ENCODE data around the gene ACTA2.

ACTA2 gene

GRCh38 chr10:88922041-88922440 is 30.5 kb downstream of the ACTA2 start:
- no peak for TF ChIP-seq JUND (IDR thresholded peaks at IDR 0.05; ENCODE audit: low read depth)
- in situ Hi-C loops (cut with HindIII; ENCODE audit: low pct_unique_long_range_greater_than_20kb, low sequenced_read_pairs): no loop called here
- no peak for DNase-seq (ENCODE audit: low read depth in 1 of 2, low spot score in 1 of 2)

- no peak for TF ChIP-seq JUND (IDR thresholded peaks at IDR 0.05; ENCODE audit: low read depth)
- in situ Hi-C loops (cut with HindIII; ENCODE audit: low pct_unique_long_range_greater_than_20kb, low sequenced_read_pairs): no loop called here
- DNase-seq (ENCODE audit: low read depth in 1 of 2, low spot score in 1 of 2): peak in 1 of 2 experiments; percentile 35
Observed at GRCh38 chr10:88920986-88921593, 31.5 kb downstream of the ACTA2 start.

DNA sequence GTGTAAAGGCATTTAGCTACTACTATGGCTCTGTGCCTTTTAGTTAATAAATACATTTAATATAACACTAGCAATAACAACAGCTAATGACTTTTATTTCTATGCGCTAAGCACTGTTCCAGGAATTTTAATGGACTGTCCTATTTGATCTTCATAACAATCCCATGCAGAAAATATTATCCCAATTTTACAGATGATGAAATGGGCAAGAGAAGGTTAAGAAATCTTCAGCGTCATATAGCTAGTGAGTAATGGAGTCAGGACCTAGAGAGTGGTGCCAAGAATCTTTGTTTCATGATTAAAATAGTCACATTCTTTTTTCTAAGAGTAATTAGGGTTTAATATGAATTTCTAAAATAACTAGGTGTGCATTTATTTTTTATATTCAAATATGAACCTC is 32.4 kb downstream of the ACTA2 start:
- in situ Hi-C loops (cut with HindIII; ENCODE audit: low pct_unique_long_range_greater_than_20kb, low sequenced_read_pairs): no loop called here
- no peak for TF ChIP-seq JUND (IDR thresholded peaks at IDR 0.05; ENCODE audit: low read depth)
- no peak for DNase-seq (ENCODE audit: low read depth in 1 of 2, low spot score in 1 of 2)

DNA sequence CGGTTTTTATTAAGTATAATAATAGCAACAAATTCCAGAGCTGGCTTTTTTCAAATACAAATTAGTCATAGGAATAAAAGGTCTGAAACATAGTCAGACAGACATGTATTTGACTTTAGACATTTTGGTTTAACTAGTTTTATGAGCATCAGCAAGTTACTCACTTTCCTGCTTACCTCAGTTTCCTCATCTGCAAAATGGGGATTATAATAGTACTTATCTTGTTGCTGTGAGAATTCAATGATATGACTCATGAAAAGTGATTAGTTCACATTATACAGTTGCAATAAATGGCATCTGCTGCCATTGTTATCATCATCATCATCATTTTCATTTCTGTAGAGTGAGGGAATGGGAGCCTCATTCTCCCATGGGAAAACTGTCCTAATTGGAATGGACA is 33.5 kb downstream of the ACTA2 start:
- TF ChIP-seq JUND (IDR thresholded peaks at IDR 0.05; ENCODE audit: low read depth): no peak
- DNase-seq (ENCODE audit: low read depth in 1 of 2, low spot score in 1 of 2): no peak
- in situ Hi-C loops (cut with HindIII; ENCODE audit: low pct_unique_long_range_greater_than_20kb, low sequenced_read_pairs): no loop called here

- DNase-seq (ENCODE audit: low read depth in 1 of 2, low spot score in 1 of 2): no peak
- in situ Hi-C loops (cut with HindIII; ENCODE audit: low pct_unique_long_range_greater_than_20kb, low sequenced_read_pairs): no loop called here
- no peak for TF ChIP-seq JUND (IDR thresholded peaks at IDR 0.05; ENCODE audit: low read depth)
Observed at GRCh38 chr10:88918191-88918905, 34.2 kb downstream of the ACTA2 start.

DNA sequence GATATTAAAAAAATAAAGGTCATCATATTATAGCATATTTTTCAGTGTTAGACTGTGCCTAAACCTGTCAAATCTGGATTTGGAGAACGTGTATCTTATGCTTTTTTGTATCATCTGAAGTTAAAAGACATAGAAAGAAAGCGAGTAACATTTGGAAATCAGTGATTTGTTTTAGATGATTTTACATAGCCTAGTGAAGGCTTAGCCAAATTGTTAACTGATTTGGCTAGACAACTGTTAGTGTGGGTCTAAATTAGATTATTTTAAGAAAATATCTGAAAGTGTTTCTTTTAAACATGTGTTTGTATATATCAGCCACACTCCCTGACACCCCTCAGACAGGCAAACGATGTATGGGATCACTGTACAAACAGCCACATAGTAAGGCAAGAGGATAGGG is 35.6 kb downstream of the ACTA2 start:
- no peak for DNase-seq (ENCODE audit: low read depth in 1 of 2, low spot score in 1 of 2)
- in situ Hi-C loops (cut with HindIII; ENCODE audit: low pct_unique_long_range_greater_than_20kb, low sequenced_read_pairs): no loop called here
- TF ChIP-seq JUND (IDR thresholded peaks at IDR 0.05; ENCODE audit: low read depth): no peak

DNA sequence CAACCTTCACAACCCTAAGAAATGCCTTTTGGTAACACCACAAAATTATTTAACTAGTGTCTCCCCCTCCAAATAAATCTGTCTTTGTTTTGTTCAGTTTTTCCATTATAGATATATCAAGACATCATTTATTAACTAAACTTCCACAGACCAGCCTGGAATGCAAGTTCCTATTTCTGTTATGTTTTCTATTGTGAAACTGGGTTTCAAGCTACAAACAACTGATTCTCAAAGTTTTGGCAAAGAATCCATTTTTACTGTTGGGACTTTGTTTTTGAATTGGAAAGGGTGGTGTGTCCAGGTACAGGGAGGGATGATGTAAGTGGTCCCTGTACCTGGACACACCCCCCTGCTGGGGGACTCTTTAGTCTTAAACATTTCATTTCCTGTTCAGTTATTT is 36.3 kb downstream of the ACTA2 start:
- DNase-seq (ENCODE audit: low read depth in 1 of 2, low spot score in 1 of 2): no peak
- no peak for TF ChIP-seq JUND (IDR thresholded peaks at IDR 0.05; ENCODE audit: low read depth)
- in situ Hi-C loops (cut with HindIII; ENCODE audit: low pct_unique_long_range_greater_than_20kb, low sequenced_read_pairs): no loop called here

- TF ChIP-seq JUND (IDR thresholded peaks at IDR 0.05; ENCODE audit: low read depth): no peak
- in situ Hi-C loops (cut with HindIII; ENCODE audit: low pct_unique_long_range_greater_than_20kb, low sequenced_read_pairs): no loop called here
- no peak for DNase-seq (ENCODE audit: low read depth in 1 of 2, low spot score in 1 of 2)
Observed at GRCh38 chr10:88915781-88916180, 36.8 kb downstream of the ACTA2 start.

GRCh38 chr10:88913788-88914187 is 38.8 kb downstream of the ACTA2 start:
- in situ Hi-C loops (cut with HindIII; ENCODE audit: low pct_unique_long_range_greater_than_20kb, low sequenced_read_pairs): no loop called here
- DNase-seq (ENCODE audit: low read depth in 1 of 2, low spot score in 1 of 2): no peak
- no peak for TF ChIP-seq JUND (IDR thresholded peaks at IDR 0.05; ENCODE audit: low read depth)

DNA sequence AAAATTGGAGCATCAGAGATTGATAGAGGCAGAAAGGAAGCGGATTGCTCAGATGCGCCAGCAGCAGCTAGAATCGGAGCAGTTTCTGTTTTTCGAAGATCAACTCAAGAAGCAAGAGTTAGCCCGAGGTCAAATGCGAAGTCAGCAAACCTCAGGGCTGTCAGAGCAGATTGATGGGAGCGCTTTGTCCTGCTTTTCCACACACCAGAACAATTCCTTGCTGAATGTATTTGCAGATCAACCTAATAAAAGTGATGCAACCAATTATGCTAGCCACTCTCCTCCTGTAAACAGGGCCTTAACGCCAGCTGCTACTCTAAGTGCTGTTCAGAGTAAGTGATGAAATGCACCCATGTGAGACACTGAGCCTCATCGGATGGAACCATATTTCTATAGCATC is 39.4 kb downstream of the ACTA2 start:
- no peak for TF ChIP-seq JUND (IDR thresholded peaks at IDR 0.05; ENCODE audit: low read depth)
- in situ Hi-C loops (cut with HindIII; ENCODE audit: low pct_unique_long_range_greater_than_20kb, low sequenced_read_pairs): no loop called here
- no peak for DNase-seq (ENCODE audit: low read depth in 1 of 2, low spot score in 1 of 2)

GRCh38 chr10:88911851-88912250 is 40.7 kb downstream of the ACTA2 start:
- DNase-seq (ENCODE audit: low read depth in 1 of 2, low spot score in 1 of 2): no peak
- in situ Hi-C loops (cut with HindIII; ENCODE audit: low pct_unique_long_range_greater_than_20kb, low sequenced_read_pairs): no loop called here
- TF ChIP-seq JUND (IDR thresholded peaks at IDR 0.05; ENCODE audit: low read depth): no peak

DNA sequence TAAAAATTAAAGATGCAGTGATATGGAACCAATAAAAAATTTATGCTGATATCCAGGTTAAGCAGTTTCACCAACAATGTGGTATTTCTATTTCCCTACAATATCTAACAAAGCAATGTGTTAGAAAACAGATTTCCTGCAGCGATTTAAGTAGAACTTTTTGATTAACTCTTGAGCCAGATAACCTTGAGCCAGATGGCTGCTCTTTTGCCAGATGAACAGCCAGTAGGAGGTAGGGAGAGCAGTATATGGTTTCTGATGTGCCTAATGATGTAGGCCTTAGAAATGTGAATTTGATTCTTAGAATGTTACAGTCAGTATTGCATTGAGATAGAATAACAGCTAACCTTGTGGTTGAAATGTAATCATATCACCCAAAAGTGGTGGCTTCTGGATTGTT is 41.5 kb downstream of the ACTA2 start:
- TF ChIP-seq JUND (IDR thresholded peaks at IDR 0.05; ENCODE audit: low read depth): no peak
- in situ Hi-C loops (cut with HindIII; ENCODE audit: low pct_unique_long_range_greater_than_20kb, low sequenced_read_pairs): no loop called here
- DNase-seq (ENCODE audit: low read depth in 1 of 2, low spot score in 1 of 2): no peak

GRCh38 chr10:88908194-88908593 is 44.4 kb downstream of the ACTA2 start:
- TF ChIP-seq JUND (IDR thresholded peaks at IDR 0.05; ENCODE audit: low read depth): no peak
- no peak for DNase-seq (ENCODE audit: low read depth in 1 of 2, low spot score in 1 of 2)
- in situ Hi-C loops (cut with HindIII; ENCODE audit: low pct_unique_long_range_greater_than_20kb, low sequenced_read_pairs): no loop called here

DNA sequence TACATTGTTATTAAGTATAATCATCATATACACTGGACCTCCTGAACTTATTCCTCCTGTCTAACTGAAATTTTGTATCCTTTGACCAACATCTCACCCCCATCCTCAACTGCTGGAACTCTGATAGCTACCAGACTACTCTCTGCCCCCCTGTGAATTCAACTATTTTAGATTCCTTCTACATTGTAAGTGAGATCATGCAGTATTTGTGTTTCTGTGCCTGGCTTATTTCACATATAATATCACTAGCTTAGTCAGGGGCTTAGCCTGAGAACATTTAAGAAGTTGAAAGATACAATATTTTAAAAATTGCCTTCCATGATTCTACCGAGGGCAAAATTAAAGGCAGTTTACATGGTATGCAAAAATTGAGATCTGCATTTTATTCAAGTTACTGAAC is 45.7 kb downstream of the ACTA2 start:
- TF ChIP-seq JUND (IDR thresholded peaks at IDR 0.05; ENCODE audit: low read depth): no peak
- in situ Hi-C loops (cut with HindIII; ENCODE audit: low pct_unique_long_range_greater_than_20kb, low sequenced_read_pairs): no loop called here

More for the DNA sequence above, 45.7 kb downstream of the ACTA2 start:
- DNase-seq (ENCODE audit: low read depth in 1 of 2, low spot score in 1 of 2): no peak

Data from T47D (cell line).